Stimulated activated CD8-positive, alpha-beta memory T cell treated with anti-CD3 and anti-CD28 coated beads, Interleukin-12 subunit alpha, Interleukin-12 subunit beta, amount 100 ng/mL, for 24 hours (primary cell): ENCODE measurements around the gene HMCN2.
"Not testable (repeated sequence)": the region's sequence is repeated elsewhere in the genome, so short reads cannot be mapped to it uniquely, and the experiment has no call there.

ENCODE experiments used
- DNase-seq: peaks from one replicate; pipeline ENCODE4 v3.0.0-alpha.2; 2020; ENCODE audit errors: extremely low read depth

Gene HMCN2

GRCh38 chr9:130328349-130328801 lies 62.8 kb downstream of the HMCN2 start:
- no peak for DNase-seq

- DNase-seq = no peak
Measured at GRCh38 chr9:130329061-130329460, 63.5 kb downstream of the HMCN2 start.

- no peak for DNase-seq
Measured at GRCh38 chr9:130330202-130330862, 64.8 kb downstream of the HMCN2 start.

GRCh38 chr9:130331061-130331460 lies 65.5 kb downstream of the HMCN2 start:
- no peak for DNase-seq

- no peak for DNase-seq
Measured at GRCh38 chr9:130331573-130331972, 66.0 kb downstream of the HMCN2 start.

- DNase-seq = no peak
Measured at GRCh38 chr9:130332384-130332926, 66.9 kb downstream of the HMCN2 start.

- DNase-seq = no peak
Measured at GRCh38 chr9:130333041-130333711, 67.6 kb downstream of the HMCN2 start.

GRCh38 chr9:130333712-130334062 lies 68.1 kb downstream of the HMCN2 start:
- DNase-seq = no peak

- DNase-seq = no peak
Measured at GRCh38 chr9:130334915-130335314, 69.4 kb downstream of the HMCN2 start.

GRCh38 chr9:130336027-130336610 lies 70.6 kb downstream of the HMCN2 start:
- no peak for DNase-seq

- DNase-seq = no peak
Measured at GRCh38 chr9:130336885-130337284, 71.3 kb downstream of the HMCN2 start.

GRCh38 chr9:130337318-130337717 lies 71.8 kb downstream of the HMCN2 start:
- no peak for DNase-seq

- no peak for DNase-seq
Measured at GRCh38 chr9:130337784-130338380, 72.3 kb downstream of the HMCN2 start.

GRCh38 chr9:130338891-130339290 lies 73.3 kb downstream of the HMCN2 start:
- DNase-seq = not testable (repeated sequence)

GRCh38 chr9:130339306-130339705 lies 73.7 kb downstream of the HMCN2 start:
- DNase-seq = no peak

GRCh38 chr9:130340011-130340410 lies 74.5 kb downstream of the HMCN2 start:
- DNase-seq = no peak

GRCh38 chr9:130340557-130340956 lies 75.0 kb downstream of the HMCN2 start:
- not testable (repeated sequence) for DNase-seq

- no peak for DNase-seq
Measured at GRCh38 chr9:130341128-130341527, 75.6 kb downstream of the HMCN2 start.

GRCh38 chr9:130341839-130342713 lies 76.5 kb downstream of the HMCN2 start:
- no peak for DNase-seq

GRCh38 chr9:130342714-130343085 lies 77.1 kb downstream of the HMCN2 start:
- no peak for DNase-seq

- no peak for DNase-seq
Measured at GRCh38 chr9:130343445-130343918, 77.9 kb downstream of the HMCN2 start.
